Esophagus (tissue), 2 donors: ENCODE results near the gene GPR119. TPM values are rescaled to one million over a fixed set of nuclear protein-coding genes. Genes with fewer than 3 reads are reported as not detected.
"Not testable (repeated sequence)": the region's sequence is repeated elsewhere in the genome, so short reads cannot be mapped to it uniquely, and the experiment has no call there.

Source experiments
- H3K27ac ChIP-seq, 2 donors: one replicate each; pipeline ENCODE4 v1.5.1; 2013; ENCODE audit warnings: low read depth in 2 of 2, mild to moderate bottlenecking in 2 of 2, inconsistent platforms in 1 of 2, low read length in 1 of 2, moderate library complexity in 1 of 2
- H3K27me3 ChIP-seq, 2 donors: one replicate each; pipeline ENCODE4 v1.6.1; 2013; ENCODE audit warnings: low read length in 2 of 2, control low read depth in 1 of 2, mild to moderate bottlenecking in 1 of 2; ENCODE audit not compliant: insufficient read depth in 2 of 2, control insufficient read depth in 1 of 2
- H3K36me3 ChIP-seq, 2 donors: one replicate each; pipeline ENCODE4 v1.6.1; 2013; ENCODE audit warnings: low read length in 1 of 2; ENCODE audit not compliant: control insufficient read depth in 2 of 2, insufficient read depth in 2 of 2
- H3K4me1 ChIP-seq, 2 donors: one replicate each; pipeline ENCODE4 v1.6.1; 2013; ENCODE audit warnings: low read length in 1 of 2; ENCODE audit not compliant: control insufficient read depth in 2 of 2, insufficient read depth in 2 of 2
- H3K4me3 ChIP-seq, 2 donors: one replicate each; pipeline ENCODE4 v1.5.1; 2013; ENCODE audit warnings: low read length in 2 of 2, mild to moderate bottlenecking in 2 of 2, low read depth in 1 of 2, moderate library complexity in 1 of 2
- H3K9me3 ChIP-seq, 2 donors: one replicate each; pipeline ENCODE4 v1.6.1; 2013; ENCODE audit warnings: mild to moderate bottlenecking in 2 of 2, low read depth in 1 of 2, low read length in 1 of 2, moderate library complexity in 1 of 2; ENCODE audit not compliant: control insufficient read depth in 2 of 2, insufficient read depth in 1 of 2
- WGBS, 2 donors: extraction: QIAGEN DNeasy Blood & Tissue Kit; methylation state at CpG; one replicate each; pipeline ENCODE4 v1.1.7; 2013; 5-methylcytosine and 5-hydroxymethylcytosine counted together
- polyA plus RNA-seq, 2 donors: library from polyadenylated mRNA; stranded (reverse); fragments of 200-250 nt; gene quantifications; one replicate each; pipeline ENCODE4 v1.2.3, GENCODE V29; 2013
- donor health status: healthy with polysubstance abuse.
- donor health status: Bipolar disorder and iron deficiency.

GPR119 gene
- polyA plus RNA-seq, 2 donors: not detected

GRCh38 chrX:130402208-130402684 lies 16.8 kb upstream of the GPR119 start:
- Histone ChIP-seq H3K36me3 (peaks cover 0 to 9% of the 10 kb centered on the region in 2 donors), H3K9me3 (no peaks in the 10 kb centered on the region), H3K4me1 (no peaks in the 10 kb centered on the region), H3K27me3 (no peaks in the 10 kb centered on the region), H3K4me3 (peak overlapping the region; percentile 48 to 84), H3K27ac (peak overlapping the region in 1 of 2 donors; percentile 63)
- 1 to 24% methylated on average over 13 of the region's 13 CpGs for WGBS, 2 donors

DNA sequence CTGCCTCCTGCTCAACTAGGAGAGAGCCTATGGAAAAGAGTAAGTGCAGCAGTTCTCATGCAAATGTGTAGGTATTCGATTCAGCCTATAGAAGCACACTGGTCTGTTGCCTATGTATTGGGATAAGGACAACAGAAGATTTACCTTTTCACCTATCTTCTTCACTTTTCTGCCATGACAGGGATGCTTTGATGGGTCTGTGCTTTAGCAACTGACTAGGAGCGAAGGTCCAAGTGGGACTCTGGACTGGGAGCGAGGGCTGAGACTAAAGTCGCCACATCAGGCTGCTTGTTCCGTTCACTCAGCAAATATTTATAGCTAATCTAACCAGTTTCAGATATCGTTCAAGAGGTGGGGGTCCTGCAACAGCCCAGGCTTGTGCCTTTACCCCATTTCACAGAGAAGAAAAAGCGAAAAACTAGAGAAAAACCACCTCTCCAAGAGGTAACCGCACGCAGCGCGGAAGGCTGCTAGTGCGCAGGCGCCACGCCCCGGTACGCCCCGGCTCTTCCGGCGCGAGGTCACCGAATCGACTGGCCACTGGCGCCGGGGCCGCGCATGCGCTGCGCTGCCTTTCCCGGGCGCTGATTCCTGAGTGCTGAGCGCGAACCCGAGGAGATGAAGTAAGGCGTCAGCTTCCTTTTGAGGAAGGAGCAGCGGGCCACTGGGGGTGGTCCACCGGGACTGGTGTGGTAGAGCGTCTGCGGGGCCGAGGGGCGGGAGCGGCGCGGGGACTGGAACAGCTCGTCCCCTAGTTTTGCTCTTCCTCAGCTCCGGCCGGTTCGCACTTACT lies 16.1 kb upstream of the GPR119 start, which contains the start of gene RBMX2:
TSS of gene RBMX2 (plus strand) at position 573 of the 793 bp plus-strand sequence. CDS start at position 619, 46 bp downstream.
- 1 to 29% methylated on average over 47 of the region's 47 CpGs for WGBS, 2 donors
- no peaks in the 10 kb centered on the region for H3K4me1 ChIP-seq
- peak within 1 kb of the TSS; percentile 48 to 84 for H3K4me3 ChIP-seq
- no peaks in the 10 kb centered on the region for H3K27me3 ChIP-seq
- no peaks in the 10 kb centered on the region for H3K9me3 ChIP-seq
- H3K36me3 ChIP-seq: peaks cover 0 to 9% of the 10 kb centered on the region in 2 donors
- H3K27ac ChIP-seq: peak within 1 kb of the TSS; percentile 48 to 63

DNA sequence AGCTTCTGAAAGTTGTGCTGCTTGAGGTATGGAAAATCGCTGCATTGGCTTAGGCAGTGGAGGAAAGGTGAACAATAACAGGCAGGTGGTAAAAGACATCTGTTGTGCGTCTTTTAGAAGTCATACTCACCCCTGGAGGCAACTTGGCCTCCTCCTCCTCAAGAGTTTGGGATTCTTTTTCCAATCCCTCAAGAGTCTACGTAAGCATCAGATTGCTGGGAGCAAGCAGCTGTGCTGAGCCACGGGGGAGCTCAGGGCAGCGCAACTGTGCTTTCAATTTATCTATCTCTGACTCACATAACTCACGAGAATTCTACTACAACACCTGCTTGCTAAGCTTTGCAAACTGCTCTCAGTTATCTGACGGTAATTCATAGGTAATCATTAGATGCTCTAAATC lies 9.9 kb upstream of the GPR119 start:
- Histone ChIP-seq H3K4me1 (no peaks in the 10 kb centered on the region), H3K4me3 (no peak overlapping the region), H3K36me3 (no peaks in the 10 kb centered on the region), H3K27me3 (peaks cover 0 to 2% of the 10 kb centered on the region in 2 donors), H3K9me3 (no peaks in the 10 kb centered on the region), H3K27ac (no peak overlapping the region)
- WGBS, 2 donors: 57 to 66% methylated on average over 7 of the region's 7 CpGs

GRCh38 chrX:130393451-130394074 lies 8.1 kb upstream of the GPR119 start:
- Histone ChIP-seq H3K27me3 (peaks cover 0 to 2% of the 10 kb centered on the region in 2 donors), H3K4me1 (no peaks in the 10 kb centered on the region), H3K36me3 (no peaks in the 10 kb centered on the region), H3K4me3 (no peak overlapping the region), H3K9me3 (no peaks in the 10 kb centered on the region), H3K27ac (no peak overlapping the region)
- WGBS, 2 donors: 31 to 43% methylated on average over 5 of the region's 5 CpGs

- H3K4me1 ChIP-seq: no peaks in the 10 kb centered on the region
- WGBS, 2 donors: 61 to 67% methylated on average over 5 of the region's 5 CpGs
- no peaks in the 10 kb centered on the region for H3K9me3 ChIP-seq
Measured at GRCh38 chrX:130386408-130386808, 934 bp upstream of the GPR119 start.

DNA sequence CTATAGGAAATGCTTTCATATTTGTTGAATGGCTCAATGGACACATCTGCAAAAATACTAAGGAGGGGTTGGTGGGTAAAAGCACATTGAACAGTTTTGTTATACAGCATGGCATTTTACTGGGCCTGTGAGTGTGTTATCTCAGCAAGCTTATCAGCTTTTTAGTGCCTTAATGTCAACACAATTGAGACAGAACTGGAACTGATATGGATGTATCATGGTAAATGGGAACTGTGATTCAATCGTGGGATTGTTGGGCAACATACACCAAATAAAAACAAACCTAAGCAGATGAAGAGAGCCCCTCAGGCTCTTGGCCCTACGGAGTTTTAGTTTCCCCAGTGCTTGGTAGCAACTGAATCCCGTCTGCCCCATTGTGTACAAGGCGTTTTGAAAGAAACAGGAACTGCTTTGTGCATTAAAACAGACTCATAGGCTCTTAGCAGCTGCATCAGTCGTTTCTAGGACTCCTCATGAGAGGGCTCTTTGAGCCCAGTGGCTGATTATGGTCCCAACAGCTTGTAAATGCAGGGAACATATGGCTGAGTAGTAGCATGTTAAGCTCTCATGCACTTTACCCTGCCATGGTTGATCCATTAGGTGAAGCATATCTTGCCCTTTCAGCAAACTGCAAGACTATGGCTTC lies 7.3 kb downstream of the GPR119 start:
- Histone ChIP-seq H3K27ac (no peak overlapping the region), H3K9me3 (no peaks in the 10 kb centered on the region), H3K36me3 (no peaks in the 10 kb centered on the region), H3K27me3 (no peaks in the 10 kb centered on the region), H3K4me1 (no peaks in the 10 kb centered on the region), H3K4me3 (no peak overlapping the region)
- WGBS, 2 donors: 44 to 50% methylated on average over 5 of the region's 5 CpGs

More at GRCh38 chrX:130386408-130386808, 934 bp upstream of the GPR119 start:
- no peak overlapping the region for H3K4me3 ChIP-seq
- H3K27ac ChIP-seq: no peak overlapping the region
- H3K27me3 ChIP-seq: peaks cover 0 to 3% of the 10 kb centered on the region in 2 donors
- H3K36me3 ChIP-seq: no peaks in the 10 kb centered on the region

GRCh38 chrX:130376077-130376476 lies 9.4 kb downstream of the GPR119 start:
- no peaks in the 10 kb centered on the region for H3K4me1 ChIP-seq
- H3K4me3 ChIP-seq: no peak overlapping the region
- no peaks in the 10 kb centered on the region for H3K36me3 ChIP-seq
- H3K27ac ChIP-seq: no peak overlapping the region
- H3K9me3 ChIP-seq: no peaks in the 10 kb centered on the region
- no peaks in the 10 kb centered on the region for H3K27me3 ChIP-seq

DNA sequence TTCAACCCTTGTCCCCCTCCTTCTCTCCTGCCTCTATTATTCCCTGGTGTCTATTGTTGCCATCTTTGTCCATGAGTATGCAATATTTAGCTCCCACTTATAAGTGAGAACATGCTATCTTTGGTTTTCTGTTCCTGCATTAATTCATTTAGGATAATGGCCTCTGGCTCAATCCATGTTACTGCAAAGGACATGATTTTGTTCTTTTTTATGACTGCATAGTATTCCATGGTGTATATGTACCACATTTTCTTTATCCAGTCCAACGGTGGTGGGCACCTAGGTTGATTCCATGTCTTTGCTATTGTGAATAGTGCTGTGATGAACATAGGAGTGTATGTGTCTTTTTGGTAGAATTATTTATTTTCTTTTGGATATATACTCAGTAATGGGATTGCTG lies 33.4 kb downstream of the GPR119 start:
- H3K4me1 ChIP-seq, H3K27me3 ChIP-seq, H3K36me3 ChIP-seq, H3K4me3 ChIP-seq, H3K9me3 ChIP-seq, H3K27ac ChIP-seq: not testable (repeated sequence)
- WGBS, 2 donors: 85 to 97% methylated on average over 1 of the region's 1 CpG

GRCh38 chrX:130351567-130351966 lies 33.9 kb downstream of the GPR119 start:
- 80 to 97% methylated on average over 3 of the region's 3 CpGs for whole genome bisulfite sequencing, 2 donors
- no peaks in the 10 kb centered on the region for H3K9me3 ChIP-seq
- no peak overlapping the region for H3K4me3 ChIP-seq
- H3K27me3 ChIP-seq: no peaks in the 10 kb centered on the region
- no peaks in the 10 kb centered on the region for H3K36me3 ChIP-seq
- H3K27ac ChIP-seq: no peak overlapping the region
- H3K4me1 ChIP-seq: no peaks in the 10 kb centered on the region
